Embryonic facial prominence (tissue), 1 donor: ENCODE data around the gene GABBR2.

Experiments
- DNase-seq: peaks from one replicate; pipeline ENCODE4 v3.0.0-alpha.2; 2016; ENCODE audit errors: extremely low spot score

The GABBR2 gene

GRCh38 chr9:98403715-98404114, 305.0 kb downstream of the GABBR2 start:
- DNase-seq = no peak

DNA sequence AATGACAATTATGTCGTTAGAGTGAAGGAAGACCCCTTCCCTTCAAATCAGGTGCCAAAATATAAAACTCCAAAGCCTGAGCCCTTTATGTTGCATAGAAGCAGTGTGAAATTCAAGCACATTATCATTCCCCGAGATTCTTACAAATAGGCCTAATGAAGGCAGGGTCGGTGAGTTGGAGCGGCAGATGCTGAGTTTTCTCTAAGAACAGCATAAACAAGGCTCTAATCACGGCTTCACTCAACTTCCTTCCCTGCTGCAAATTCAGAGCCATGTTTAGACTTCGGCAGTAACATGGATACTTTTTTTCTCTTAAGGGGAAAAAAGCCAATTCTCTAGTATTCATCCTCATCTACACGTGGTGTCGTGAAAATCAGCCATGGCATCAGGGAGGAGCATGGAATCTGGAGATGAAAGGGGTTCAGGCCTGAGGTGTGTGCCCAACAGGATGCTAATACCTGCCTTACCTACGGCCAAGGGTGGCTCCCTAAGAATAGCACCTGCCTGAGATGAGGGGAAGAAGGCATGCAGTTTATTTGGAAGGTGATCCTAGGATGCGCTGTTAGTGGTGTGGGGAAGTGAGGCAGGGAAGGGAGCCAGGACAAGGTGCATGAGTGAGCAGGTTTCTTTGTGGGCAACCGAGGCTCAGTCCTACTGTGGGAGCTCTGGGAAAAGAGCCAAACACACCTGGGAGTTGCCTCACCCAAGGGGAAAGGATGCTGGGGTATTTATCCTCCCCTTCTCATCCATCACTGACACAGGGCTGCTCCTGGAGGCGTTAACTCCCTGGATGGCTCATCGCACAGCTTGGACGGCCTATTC, 306.5 kb downstream of the GABBR2 start:
- no peak for DNase-seq

DNA sequence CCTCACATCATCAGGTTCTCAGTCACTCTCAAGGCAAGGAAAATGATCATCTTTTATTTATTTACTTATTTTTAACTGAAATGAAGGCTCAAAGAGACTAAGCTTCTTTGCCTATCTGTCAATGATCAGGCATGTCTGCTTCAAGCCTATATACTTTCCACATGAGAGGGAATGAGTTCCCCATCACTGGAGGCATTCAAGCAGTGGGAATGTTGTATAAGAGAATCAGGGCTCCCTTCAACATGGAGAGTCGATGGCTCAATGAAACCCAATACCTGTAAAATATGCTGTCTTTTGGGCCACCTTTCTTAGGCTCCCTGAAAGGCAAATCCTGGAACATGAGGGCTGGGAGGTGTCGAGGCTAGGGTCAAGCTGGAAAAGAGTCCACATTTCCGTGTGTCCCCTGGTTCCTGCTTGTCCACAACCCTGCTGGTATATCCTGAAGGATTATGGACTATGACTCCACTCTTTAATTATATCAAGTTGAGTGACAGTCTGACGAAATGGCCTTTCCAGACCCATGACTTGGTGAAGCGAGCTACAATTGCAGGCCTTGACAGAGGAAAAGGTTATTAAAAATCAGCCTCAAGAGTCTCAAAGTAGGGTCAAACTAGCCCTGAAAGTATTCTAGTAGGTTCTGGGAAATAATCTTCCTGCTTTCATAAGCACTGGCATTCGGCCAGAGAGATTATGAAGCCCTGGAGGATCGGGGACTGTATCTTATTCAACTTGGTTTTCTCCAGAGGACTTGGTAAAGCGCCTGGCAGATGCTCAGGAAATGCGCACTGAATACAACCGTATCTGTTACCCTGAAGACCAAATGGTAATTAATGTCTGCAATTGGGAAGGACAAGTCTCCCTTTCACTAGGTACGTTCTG, 307.4 kb downstream of the GABBR2 start:
- DNase-seq = no peak

DNA sequence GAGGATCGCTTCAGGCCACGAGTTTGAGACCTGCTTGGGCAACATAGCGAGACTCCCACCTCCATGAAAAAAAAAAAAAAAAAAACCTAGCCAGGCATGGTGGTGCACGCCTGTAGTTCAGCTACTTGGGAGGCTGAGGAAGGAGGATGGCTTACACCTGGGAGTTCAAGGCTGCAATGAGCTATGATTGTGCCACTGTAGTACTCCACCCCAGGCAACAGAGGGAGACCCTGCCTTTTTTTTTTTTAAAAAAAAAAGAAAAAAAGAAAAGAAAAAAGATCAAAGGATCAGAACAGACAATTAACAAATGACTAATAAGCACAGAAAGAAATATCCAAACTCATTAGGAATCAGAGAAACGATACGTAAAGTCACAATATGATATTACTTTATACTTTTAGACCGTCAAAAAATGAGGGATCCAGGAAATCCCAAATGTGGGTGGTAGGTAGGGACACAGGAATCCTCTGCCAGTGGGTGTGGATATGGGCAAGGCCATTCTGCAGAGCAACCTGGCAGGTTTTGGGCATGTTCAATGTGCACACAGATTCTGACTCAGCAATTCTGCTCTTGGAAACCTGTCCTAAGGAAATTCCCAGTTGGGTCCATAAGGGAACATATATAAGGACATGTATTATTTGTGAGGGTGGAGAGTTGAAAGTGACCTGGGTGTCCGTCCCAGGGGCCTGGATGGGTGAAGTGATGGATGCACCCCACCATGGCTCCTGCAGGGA, 308.6 kb downstream of the GABBR2 start:
- no peak for DNase-seq

- DNase-seq = no peak
Measured at GRCh38 chr9:98396656-98397055, 312.1 kb downstream of the GABBR2 start.

DNA sequence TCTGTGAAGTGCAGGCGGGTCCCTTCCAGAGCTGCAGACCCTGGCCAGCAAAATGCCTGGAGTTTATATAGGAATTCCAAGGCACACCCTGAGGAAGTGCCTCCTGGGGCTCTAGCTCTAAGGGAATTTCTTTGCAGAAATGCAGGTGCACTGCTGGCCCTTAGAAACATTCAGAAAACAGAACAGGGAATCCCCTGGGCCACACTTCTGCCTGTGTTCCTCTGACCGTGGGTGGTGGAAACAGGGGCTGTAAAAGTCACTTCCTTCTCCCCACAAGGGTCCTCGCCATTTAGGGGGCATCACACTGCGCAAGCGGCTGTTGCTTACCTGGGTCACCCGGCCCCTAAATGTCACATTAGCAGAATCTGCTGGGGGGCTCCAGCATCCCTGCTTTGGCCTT, 312.5 kb downstream of the GABBR2 start:
- no peak for DNase-seq

- DNase-seq = no peak
Measured at GRCh38 chr9:98391867-98392266, 316.9 kb downstream of the GABBR2 start.

- DNase-seq = no peak
Measured at GRCh38 chr9:98391406-98391805, 317.3 kb downstream of the GABBR2 start.

- no peak for DNase-seq
Measured at GRCh38 chr9:98385751-98386150, 323.0 kb downstream of the GABBR2 start.

DNA sequence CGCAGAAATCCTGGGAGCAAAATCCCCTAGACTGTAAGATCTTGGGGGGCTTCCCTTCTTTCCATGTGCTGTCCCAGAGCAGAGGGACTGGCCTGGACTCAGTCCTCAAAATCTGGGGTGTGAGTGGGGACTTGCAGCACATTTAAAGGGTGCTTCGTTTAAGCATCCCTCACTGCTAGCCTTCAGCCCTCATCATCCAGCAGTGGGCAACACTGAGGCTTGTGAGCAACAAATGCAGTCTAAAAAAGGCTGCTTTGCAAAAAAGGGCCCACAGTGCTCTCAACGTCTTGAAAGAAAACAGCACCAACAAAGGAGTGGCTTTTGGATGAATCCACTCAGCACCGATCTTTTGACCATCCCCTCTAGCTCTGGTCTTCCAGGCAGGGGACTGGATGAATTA, 325.0 kb downstream of the GABBR2 start:
- no peak for DNase-seq

DNA sequence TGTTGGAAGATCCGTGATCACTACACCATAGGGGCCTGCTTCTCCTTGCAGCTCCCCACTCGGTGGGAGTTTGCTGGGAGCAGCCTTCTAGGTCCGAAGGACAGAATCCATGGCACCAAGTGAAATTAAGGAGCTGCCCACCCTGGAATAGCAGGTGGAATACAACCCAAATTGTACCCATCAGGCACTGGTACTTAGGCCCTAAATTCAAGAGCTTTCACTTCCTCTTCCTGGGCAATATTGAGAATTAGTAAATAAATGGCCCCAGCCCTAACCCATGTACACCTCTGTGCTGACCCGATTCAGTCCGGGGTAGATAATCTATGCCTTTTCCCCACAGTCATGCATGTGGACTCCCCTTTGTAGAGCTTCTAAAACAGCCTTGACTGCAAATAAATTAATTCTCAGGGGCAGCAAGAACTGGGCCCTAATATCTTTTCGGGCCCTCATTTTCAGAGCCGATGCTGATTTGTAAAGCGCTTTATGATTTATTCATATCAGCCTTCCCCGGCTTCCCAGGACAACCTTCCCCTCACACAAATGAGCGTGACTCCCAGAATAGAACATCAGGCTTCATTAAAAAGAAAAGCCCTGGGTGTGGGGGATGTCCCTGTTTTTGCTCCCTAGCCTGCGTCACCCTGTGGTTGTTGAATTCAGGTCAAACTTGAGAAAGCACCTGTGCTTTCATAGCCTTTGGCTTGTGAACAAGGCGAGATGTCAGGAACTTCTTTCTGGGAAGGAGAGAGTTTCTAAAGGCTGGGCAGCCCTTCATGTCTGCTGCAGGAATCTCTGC, 327.2 kb downstream of the GABBR2 start:
- no peak for DNase-seq

DNA sequence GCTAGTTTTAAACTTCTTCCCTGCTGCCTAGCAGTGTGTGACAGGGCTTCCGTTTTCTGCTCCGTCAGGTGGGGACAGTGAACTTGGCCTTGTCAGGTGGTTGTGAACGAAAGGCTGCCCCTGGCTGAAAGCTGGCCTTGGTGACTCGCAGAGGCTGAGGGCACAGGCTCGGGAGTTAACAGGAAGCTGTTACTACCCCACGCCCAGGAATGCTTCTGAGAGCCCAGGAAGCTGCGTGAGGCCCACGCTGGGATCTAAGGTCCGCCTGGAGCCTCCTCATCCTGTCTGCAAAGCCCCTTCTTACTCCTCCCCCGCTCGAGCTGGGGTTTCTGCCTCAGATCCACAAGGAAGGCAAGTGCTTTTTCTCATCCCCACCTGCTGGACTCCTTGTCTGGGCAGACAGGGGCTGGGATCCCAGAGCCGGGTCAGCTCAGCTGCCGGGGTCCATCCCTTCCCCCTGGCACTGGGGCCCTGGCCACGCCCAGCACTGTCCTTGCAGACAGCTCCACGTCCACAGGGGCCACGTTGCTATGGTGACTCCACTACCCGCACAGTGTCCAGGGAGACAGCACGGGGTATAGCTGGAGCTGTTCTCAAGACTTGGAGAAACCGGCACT, 328.6 kb downstream of the GABBR2 start:
- no peak for DNase-seq

- no peak for DNase-seq
Measured at GRCh38 chr9:98379572-98379971, 329.2 kb downstream of the GABBR2 start.

DNA sequence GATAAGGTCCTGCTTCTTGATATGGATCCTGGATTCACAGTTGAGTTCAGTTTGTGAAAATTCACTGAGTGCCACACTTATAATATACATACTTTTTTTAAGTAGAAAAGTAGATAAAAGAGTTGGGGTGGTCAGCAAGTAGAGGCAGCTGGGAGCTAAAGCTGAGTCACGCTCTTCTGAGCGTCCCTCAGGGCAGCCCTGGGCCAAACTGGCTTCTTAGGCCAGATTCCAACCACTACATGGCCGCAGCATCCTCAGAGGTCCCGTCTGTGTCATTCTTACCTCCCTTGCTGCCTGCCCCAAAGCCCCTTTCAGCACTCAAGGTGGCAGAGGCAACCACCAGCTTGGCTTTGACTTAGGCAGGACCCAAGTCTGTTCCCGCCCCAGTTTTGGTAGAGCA, 329.9 kb downstream of the GABBR2 start:
- DNase-seq = no peak

- no peak for DNase-seq
Measured at GRCh38 chr9:98378206-98378780, 330.4 kb downstream of the GABBR2 start.

- DNase-seq = no peak
Measured at GRCh38 chr9:98375138-98375726, 333.5 kb downstream of the GABBR2 start.

GRCh38 chr9:98374385-98375051, 334.2 kb downstream of the GABBR2 start:
- DNase-seq = no peak

DNA sequence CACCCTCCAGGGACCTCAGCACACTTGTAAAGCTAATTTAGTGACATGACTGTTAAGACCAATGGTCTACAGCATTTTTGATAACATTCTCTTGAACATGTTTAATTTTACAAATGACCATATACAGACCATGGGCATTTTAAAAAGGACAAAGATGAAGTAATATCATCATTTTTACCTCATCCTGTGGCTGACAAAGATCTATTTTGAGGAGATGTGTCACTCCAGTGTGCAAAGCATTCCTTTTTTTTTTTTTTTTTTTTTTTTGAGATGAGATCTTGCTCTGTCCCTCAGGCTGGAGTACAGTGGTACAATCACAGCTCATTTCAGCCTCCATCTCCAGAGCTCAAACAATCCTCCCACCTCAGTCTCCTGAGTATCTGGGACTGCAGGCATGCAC, 335.1 kb downstream of the GABBR2 start:
- DNase-seq = no peak

- no peak for DNase-seq
Measured at GRCh38 chr9:98372077-98372836, 336.5 kb downstream of the GABBR2 start.
